Activated T-cell treated with anti-CD3 and anti-CD28 coated beads for 24 hours (primary cell): ENCODE measurements around the gene MYCBP.
"Not testable (repeated sequence)": the region's sequence is repeated elsewhere in the genome, so short reads cannot be mapped to it uniquely, and the experiment has no call there.

ENCODE experiments used
- DNase-seq: peaks from one replicate; pipeline ENCODE4 v3.0.0-alpha.2; 2020; ENCODE audit warnings: low read depth

Gene MYCBP

DNA sequence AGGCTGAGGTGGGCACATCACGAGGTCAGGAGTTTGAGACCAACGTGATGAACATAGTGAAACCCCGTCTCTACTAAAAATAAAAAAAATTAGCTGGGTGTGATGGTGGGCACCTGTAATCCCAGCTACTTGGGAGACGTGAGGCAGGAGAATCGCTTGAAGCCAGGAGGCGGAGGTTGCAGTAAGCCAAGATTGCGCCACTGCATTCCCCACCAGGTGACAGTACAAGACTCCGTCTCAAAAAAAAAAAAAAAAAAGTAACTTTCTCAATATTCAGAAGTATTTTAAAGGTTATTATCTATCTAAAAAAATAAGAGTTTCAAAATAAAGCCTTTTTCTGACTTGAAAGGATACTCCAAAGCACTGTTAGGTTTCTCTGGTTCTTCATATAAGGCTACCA, 5.9 kb downstream of the MYCBP start:
- DNase-seq = no peak

DNA sequence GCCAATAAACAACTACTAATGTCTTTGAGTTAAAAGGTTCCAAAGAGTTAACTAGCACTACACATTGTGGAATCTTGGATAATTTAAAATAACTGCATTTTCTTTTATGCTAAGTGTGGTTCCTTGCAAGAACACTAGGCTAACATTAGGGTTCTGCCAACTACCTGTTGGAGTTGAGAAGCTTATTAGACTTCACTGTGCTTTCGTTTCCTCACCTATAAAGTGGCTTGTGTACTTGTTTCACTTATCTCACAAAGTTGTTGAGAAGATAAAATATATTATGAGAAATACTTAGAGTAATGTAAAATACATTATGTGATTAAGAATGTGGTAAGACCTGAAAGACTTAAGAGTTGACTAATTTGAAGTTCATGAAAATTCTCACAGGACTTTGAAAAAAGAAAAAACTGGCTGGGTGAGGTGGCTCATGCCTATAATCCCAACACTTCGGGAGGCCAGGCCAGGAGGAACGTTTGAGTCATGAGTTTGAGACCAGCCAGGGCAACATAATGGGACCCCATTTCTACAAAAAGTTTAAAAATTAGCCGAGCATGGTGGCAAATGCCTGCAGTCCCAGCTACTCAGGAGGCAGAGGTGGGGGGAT, 7.9 kb downstream of the MYCBP start:
- no peak for DNase-seq

DNA sequence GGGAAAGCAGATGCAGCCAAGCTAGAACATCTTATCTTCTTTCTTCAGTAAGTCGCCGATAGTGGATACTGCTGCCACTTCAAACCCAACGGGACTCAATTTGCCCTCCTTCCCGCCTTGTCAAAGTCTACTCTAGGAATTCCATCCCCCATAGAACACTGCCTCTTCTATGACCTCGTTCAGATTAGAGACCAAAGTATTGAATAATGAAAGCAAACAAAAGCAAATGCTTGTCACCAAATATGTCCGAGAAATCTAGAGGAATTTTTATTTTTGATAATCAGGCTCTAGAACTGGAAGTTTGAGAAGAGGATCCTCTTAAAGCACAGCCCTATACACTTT, 12.7 kb downstream of the MYCBP start:
- DNase-seq = no peak

DNA sequence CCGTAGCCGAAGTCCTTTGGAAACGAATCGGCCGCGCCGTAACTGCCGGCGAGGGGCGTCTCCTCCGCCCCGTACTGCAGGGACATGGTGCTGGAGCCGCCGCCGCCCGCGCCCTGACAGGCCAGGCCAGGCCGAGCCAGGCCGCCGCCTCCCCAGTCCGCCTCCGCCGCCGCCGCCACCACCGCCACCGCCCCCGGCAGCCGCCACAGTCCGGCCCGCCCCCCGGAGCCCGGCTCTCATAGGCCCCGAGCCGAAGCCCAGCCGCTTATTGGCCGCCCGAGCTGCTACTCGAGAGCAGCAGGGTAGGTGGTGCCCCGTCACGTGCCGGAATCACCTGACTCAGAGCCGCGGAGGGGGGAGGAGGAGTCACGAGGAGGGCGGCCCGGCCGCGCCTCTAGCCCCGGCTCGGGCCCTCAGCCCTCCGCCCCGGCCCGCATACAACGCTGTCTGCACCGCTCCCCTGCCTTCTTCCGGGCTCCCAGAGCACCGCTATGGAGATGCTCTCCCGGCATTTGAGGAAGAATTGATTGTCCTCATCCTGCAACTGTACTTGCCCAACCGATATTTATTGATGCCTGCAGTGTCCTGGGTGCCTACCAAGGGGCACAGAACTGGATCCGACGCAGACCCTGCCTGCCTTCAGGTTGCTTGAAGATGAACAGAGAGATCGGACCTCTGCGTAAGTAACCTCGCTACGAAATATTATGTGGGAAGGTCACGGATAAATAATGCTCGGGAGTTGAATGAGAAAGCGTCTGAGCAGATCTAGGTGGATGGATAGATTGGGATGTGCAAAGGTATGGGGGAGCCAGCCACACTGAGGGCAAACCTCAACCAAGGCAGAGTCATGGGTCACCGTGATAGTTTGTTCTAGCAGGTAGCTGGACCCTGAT, 13.3 kb downstream of the MYCBP start, which contains the start of gene RRAGC:
RRAGC (minus strand) TSS at position 212 of the 893 bp plus-strand sequence; CDS start at position 86, 126 bp downstream.
- peak; percentile 97 for DNase-seq

DNA sequence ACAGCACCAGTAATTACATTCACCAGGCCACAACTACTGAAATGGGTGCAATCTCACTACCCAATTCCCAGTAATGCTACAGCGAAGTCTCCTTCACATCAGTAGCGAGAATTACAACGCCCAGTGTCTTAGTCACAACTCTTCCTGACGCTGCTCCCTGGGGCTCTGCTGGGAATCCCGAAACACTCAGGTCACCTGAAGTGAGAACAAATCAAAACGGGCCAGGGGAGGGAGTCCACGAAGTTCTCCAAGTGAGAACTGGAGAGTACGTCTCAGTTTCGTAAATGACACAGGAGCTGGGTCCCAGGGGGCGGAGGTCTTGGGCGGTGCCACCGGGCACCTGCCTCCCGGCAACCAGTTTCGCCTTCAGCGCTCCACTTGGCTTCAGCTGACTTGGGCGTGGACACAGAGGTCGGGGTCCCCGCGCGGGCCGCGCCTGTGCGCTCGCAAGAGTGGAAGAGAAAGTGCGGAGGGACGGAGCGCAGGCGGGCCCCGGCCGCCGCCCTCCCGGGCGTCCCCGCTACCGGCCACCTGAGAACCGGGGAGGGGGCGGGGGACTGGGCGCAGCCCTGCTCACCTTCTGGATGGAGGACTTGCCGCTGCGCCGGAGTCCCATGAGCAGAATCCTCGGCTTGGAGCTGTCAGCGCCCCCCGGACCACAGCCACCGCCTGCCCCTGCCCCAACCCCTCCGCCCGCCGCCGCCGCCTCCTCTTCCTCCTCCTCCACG, 14.2 kb downstream of the MYCBP start:
- DNase-seq = peak; percentile 38

DNA sequence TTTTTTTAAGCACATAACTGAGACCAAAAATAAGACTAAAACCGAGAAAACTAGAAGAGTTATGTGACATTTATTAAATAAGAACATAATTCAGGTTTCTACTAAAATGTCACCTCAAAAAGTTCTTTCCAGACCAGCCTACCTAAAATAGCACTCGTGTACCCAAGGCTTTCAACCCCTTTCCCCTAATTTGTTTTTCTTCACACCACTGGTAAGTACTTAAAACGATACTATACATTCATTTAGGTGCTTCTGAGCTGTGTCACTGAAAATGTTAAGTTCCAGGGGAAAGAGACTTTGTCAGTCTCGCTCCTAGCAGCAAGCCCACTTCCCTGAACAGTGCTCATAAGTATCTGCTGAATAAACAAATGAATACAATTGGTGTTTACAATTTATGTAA, 20.4 kb downstream of the MYCBP start:
- DNase-seq = no peak

DNA sequence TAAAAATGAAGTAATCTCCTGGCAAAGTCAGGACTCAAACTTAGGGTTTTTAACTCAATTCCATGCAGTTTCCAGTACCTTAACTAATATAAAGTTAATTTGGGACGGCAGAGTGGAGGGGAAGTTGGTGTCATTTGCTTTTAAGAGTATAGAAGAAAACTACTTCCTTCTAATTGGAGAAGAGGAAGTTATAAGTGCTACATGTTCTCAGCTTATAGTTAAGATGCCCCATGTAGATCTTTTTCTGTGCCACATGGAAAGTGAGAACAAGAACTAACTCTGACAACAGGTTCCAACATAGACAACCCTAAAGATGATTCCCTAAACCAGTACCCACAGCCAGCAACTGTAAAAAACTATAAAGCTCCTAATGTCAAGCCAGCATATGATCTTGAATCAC, 25.1 kb downstream of the MYCBP start:
- no peak for DNase-seq

DNA sequence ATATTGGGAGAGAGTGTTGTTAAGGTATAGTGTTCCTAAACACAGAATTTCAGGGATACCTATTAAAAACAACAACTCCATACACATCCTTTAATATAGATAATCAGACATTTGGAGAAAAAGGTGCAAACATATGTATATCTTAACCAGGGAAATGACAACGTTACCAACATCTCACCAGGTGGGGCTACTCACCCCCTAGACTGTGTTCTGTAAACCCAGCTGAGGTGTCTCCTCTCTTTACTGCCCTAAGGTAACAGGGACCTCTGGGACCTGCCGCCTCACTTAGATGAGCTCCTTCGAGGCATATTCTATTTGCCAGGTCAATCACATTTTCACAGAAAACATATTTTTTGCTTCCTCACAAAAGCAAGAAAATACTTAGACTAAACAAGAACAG, 26.9 kb downstream of the MYCBP start:
- DNase-seq = no peak

DNA sequence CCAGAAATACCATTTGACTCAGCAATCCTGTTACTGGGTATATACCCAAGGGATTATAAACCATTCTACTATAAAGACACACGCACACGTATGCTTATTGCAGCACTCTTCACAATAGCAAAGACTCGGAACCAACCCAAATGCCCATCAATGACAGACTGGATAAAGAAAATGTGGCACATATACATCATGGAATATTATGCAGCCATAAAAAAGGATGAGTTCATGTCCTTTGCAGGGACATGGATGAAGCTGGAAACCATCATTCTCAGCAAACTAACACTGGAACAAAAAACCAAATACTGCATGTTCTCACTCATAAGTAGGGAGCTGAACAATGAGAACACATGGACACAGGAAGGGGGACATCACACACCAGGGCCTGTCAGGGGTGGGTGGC, 28.1 kb downstream of the MYCBP start:
- not testable (repeated sequence) for DNase-seq

DNA sequence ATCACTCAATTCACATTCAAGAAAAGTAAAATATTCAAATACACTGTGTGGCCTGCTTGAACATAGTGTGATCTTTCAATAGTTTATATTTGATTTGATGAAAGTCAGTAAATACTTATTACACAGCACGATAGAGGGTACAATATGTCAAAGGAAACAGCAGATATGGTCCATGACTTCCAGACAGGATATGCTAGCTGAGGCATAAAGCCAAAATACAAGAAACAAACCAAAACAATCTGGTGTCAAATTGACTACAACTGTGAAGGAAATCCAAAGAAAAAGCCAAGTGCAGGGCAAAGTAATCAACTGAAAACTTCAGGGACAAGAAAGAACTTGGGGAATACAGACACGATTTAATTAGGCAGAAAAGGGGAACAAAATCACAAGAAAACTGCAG, 32.9 kb downstream of the MYCBP start:
- no peak for DNase-seq

DNA sequence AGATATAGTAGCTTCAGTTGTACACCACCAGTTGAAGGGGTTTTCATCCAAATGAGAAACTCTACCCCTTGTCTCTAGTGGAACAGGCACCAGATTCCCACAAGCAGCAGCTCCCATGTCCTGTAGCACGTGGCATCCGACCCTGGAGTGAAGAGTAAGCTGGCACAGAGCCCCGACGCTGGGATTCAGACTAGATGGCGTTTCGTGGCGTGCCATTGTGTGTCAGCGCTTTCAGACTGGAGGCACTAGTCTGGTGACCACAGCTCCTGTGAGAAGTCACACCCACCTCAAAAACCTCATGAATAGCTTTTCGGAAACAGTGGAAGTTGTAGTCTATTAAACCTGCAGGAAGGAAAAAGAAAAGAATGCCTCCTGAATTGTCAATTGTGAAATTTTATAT, 33.8 kb downstream of the MYCBP start:
- no peak for DNase-seq

DNA sequence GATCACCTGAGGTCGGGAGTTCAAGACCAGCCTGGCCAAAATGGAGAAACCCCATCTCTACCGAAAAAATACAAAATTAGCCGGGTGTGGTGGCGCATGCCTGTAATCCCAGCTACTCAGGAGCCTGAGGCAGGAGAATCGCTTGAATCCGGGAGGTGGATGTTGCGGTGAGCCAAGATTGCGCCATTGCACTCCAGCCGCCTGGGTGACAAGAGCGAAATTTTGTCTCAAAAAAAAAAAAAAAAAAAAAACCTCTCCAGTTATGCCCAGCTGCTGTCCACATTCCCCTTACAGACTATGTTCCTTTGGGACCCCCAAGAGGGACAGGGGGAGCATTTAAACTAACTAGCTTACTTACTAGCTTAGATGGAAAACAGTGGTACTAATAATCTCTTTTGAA, 36.8 kb downstream of the MYCBP start:
- not testable (repeated sequence) for DNase-seq

DNA sequence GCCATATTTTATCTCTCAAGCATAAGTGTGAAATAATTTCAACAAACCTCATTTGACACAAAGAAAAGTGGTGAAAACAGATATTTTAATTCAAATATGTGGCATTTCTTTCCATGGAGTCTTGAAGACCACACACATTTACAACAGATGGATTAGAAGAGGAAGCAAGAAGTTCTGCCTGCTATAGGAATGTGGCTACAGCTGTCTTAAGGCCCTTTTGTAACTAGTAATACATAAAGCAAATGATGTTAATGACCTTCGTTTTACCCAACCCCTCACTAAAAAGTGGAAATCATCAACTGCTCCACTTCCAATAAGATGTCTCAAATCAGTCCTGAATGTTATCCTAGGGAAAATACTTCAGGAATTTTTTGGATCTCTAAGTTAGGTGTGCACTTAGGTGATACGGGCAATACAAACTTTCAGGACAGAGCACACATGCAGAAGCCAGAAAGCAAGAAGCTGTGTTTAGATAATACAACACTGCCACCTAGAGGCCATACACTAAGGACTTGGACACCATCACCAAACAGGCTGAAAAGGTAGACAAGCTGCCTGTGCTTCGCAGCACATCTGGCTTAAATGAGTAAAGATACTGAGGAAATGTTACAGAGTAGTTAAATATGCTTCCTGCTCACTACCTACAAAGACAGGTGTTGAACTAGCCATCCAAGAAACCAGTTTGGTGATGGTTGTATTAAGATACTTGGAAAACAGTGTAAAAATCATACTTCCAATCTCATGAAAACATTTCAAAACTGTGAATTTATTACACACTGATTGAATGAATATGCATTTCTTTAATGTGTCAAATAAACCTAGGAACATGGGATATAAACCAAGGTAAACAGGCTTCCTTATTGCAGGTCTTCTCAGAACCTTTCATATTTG, 38.0 kb downstream of the MYCBP start:
- DNase-seq = peak; percentile 45

DNA sequence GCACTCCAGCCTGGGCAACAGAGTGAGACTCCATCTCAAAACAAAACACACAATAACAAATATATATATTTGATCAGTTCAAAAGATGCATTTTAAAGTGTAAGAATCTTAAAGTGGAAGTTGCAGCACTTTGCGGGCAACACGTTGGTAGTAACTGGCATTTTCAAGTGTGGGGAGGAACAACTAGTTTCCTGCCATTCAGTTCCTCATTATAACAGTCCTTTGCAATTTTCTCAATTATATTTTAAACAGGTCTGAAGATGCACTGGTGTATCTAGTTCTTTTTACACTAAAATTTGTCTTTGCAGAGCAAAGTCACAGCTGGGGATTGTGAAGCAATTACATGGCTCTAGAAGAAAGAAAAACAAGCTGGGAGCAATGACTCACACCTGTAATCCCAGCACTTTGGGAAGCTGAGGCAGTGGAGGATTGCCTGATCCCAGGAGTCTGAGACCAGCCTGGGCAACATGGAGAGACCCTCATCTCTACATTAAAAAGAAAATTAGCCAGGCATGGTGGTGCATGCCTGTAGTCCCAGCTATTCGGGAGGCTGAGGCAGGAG, 38.8 kb downstream of the MYCBP start:
- no peak for DNase-seq

DNA sequence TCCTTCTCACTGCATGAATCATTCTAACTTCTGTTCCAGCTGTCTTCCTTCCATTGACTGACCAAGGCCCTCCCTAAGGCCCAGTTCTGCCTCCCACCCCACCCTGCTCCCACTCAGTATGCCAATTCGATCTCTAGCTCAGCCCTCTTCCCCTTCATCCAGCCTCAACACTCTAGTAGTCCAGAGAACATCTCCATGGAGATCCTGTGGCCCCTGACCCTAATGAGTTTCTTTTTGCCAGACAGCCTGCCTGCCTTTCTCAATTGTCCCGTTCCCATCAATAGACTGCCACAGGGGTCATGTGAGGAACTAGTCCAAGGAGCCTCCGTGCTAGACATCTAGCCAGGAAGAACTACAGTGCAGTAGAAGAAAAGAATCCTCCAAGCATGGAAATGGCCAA, 40.0 kb downstream of the MYCBP start:
- DNase-seq = no peak

DNA sequence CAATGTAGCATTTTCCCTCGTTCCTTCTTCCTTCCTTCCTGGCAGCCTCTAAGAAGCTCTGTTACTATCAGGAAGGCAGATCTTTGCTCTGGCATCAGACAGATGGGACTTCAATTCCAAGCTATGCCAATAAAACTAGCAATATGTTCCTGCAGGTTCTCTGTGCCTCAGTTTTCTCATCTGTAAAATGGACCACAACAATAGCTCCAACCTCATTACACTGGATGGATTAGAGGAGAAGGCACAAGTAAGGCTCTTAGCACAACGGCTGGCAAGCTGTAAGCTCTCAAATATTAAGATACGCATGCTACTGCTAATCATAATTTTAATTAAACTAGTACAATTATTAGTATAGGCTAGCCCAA, 40.8 kb downstream of the MYCBP start:
- DNase-seq = no peak

DNA sequence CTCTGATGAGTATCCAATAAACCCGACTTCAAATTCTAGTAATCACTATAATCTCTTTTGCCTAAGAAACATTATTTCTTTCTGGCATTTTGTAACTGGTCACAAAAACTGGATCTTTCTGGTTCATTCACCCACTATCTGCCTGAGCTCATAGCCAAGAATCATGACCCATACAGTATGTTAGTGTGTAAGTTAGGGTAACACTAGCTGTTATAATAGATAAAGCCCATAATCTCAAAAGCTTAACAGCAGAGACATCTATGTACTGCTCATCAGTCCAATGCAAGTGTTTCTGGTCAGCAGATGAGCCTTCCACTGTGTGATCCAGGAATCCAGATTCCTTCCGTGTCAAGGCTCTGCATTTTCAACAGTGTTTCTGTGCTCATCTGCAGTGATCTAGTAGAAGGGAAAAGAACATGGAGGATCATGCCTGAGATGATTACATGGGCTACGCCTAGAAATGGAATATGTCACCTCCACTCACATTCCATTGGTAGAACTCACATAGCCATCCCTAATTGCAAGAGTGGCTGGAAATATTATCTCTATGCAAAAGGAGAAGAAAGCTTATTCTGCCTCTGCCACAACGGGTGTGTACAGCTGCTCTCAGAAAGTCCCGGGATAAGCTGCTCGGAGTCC, 41.3 kb downstream of the MYCBP start:
- no peak for DNase-seq

DNA sequence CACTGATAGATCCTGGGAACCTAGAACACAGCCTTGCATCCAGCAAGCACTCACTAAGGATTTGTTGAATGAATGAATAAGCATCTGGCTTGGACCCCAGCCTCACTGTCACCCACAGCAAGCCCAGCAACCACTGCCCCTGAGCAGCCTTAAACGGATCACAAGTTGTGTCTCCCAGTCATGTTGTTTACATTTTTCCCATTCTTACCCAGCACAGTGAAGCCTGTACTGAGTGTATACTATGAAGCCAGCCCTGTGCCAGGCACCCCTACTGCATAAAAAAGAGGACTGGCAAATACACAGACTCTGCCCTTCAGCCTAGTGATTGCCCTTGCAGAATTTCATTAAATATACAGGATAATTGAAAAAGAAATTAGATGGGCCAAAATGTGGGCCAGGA, 43.8 kb downstream of the MYCBP start:
- no peak for DNase-seq

DNA sequence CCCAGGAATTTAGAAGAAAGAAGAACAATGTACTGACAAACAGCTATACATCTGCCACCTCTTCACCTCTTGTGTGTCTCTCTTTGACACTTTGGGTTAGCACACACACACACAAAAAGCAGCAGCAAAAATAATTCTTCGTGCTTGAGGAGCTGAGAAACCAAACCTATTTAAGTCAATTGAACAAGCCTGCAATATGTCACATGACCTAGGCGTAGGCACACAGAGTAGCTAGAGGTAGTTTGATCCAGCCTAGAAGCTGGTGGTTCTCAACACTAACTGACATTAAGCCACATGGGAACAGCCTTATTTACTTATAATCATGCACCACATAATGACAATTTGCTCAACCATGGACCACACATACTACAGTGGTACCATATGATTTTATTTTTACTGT, 45.8 kb downstream of the MYCBP start:
- no peak for DNase-seq

DNA sequence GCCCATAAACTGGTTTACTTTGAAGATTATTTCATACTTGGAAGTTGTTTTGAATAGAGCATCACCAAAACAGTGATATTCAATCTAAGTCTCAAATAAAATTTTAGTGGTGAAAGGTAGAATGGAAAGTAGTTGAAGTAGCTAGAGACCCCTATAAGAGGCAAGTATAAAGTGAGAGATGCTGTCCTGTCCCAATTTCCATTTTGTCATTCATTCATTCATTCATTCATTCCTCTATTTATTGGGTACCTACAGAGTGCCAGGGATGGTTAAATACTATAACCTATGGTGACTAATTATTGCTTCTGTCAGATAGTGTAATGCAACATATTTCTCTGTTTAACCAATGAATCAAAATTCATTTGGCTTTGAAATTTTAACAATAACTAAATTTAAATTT, 46.3 kb downstream of the MYCBP start:
- no peak for DNase-seq

DNA sequence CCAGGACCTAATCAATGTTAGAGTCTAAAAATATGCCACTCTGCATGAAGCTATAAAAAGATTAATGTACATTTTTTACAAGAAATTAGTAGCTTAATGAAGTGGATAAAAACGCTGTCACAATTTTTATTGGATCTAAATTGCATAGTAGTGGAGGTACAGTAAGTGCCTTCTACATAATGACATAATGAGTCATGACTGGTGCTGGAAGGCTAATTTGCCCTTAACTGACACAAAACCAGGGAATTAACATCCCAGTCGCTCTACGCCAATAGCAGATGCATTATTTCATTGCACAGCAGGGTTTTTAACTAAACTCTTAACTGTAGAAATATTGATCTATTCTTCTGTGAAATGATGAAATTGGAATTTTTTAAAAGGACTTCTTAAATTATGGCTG, 46.9 kb downstream of the MYCBP start:
- no peak for DNase-seq
